GM12892 (cell line): Measurements from ENCODE around the gene PAFAH2.
"Not testable (repeated sequence)": the region's sequence is repeated elsewhere in the genome, so short reads cannot be mapped to it uniquely, and the experiment has no call there.

ENCODE experiments used
- DNase-seq: peaks from one replicate; pipeline ENCODE4 v3.0.0; 2011; ENCODE audit not compliant: insufficient read length
- FAIRE-seq: peaks from 2 replicates; lab custom pipeline; 2011; peaks lifted over from hg19 to GRCh38; lab: Jason Lieb, UNC
- POLR2A ChIP-seq: IDR thresholded peaks from 2 replicates; pipeline ENCODE4 v1.6.1; 2011; ENCODE audit warnings: low read depth, low read length, control low read depth
- POLR2AphosphoS5 ChIP-seq: IDR thresholded peaks from 2 replicates; pipeline ENCODE4 v1.6.1; 2011; ENCODE audit warnings: low read depth, low read length, control low read depth
- TAF1 ChIP-seq: IDR thresholded peaks from 2 replicates; pipeline ENCODE4 v1.6.1; 2011; ENCODE audit warnings: low read depth, mild to moderate bottlenecking, control low read depth, low read length, borderline replicate concordance

PAFAH2 gene

GRCh38 chr1:25990702-25991395 lies 7.0 kb downstream of the PAFAH2 start:
- no peak for FAIRE-seq
- TF ChIP-seq POLR2A: no peak
- no peak for TF ChIP-seq POLR2AphosphoS5
- TF ChIP-seq TAF1: no peak
- DNase-seq: no peak

DNA sequence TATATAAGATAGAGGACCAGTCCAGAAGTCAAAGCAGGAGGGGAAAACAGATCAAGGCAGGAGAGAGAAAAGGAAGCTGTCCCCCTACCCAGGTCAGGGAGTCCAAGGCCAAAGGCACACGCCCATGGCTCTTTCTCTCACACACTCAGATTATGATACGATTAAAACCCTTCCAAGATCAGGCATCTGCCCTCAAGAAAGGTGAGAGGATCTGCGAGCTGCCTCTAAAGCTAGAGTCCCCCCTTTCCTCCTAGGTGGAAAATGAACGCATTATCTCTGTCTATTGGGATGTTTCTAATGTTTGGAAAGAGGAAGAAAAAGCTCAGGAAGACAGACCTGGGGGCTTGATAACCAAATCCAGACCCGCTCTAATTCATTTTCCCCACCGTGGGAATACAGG lies 7.6 kb downstream of the PAFAH2 start:
- FAIRE-seq (no peak), DNase-seq (no peak)
- no peak for TF ChIP-seq TAF1
- no peak for TF ChIP-seq POLR2AphosphoS5
- TF ChIP-seq POLR2A: no peak

DNA sequence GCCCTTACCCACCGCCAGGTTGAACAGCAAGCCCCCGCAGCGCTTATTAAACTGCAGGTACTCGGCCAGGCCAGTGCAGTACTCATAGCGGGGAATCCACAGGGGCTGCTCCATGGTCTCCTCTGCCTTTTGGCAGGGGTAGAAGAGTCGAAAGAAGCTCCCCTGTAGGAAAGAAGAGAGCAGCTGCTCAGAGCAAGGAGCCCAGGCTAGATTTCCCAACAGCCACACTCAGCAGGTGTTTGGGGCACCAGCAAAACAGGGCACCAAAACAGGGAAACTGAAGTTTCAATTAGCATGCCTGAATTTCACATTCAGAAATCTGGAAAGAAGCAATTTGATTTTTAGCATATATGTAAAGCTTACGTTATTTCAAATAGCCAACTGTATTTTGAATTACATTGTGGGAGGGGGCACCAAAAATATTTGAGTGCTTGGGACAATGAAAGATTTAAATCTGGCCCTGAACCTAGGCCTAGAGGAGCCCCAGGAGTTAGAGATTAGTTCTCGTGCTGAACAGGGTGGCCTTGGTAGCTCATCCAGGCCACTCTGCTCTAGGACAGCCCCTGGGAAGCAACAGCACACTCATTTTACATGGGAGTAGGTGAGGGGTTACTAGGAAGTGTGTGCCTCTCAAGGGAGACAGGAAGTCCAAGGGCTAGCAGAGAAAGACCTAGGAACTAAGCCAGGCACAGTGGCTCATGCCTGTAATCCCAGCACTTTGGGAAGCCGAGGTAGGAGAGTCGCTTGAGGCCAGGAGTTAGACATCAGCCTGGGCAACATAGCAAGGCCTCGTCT lies 8.2 kb downstream of the PAFAH2 start:
- TF ChIP-seq POLR2AphosphoS5 (no peak), TAF1 (no peak), POLR2A (no peak)
- FAIRE-seq (no peak), DNase-seq (no peak)

- FAIRE-seq (no peak), DNase-seq (no peak)
- TF ChIP-seq POLR2AphosphoS5 (no peak), POLR2A (no peak), TAF1 (no peak)
Measured at GRCh38 chr1:25987951-25988350, 9.9 kb downstream of the PAFAH2 start.

- FAIRE-seq, DNase-seq: not testable (repeated sequence)
Measured at GRCh38 chr1:25986773-25987172, 11.1 kb downstream of the PAFAH2 start.

DNA sequence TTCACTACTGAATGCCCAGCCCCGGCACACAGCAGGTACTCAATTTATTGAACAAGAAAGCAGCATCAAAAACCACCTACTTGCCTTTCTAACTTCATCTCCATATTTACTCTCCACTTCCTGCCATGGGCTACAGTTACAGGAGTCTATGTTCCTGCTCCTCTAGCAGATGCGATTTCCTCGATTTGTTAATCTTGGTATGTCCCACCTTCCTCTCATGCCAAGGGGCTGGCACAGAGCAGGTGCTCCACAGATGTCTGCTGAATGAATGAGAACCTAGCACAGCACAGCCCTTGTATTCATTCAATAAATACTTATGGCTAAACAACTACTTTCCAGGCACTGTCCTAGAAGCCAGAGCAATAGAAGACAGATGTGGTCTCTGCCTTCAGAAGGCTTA lies 12.2 kb downstream of the PAFAH2 start:
- DNase-seq: no peak
- no peak for FAIRE-seq

DNA sequence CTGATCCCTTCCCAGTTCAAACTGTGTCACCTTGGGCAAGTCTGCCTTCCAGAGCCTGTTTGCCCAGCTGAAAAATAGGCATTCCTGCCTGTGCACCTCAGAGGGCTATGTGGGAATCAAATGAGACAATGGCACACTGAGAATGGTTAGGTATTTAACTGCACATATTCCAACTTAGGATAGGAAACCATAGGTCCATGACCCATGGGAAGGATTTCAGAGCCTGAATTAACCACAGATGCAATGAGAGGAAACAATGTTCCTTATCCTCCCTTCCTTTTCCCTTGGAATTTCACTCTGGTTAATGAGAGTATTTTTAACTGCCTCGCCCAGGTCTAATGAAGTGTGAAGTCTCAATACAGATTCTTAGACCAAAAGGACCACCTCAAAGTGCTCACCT lies 12.7 kb downstream of the PAFAH2 start:
- FAIRE-seq: no peak
- TF ChIP-seq TAF1: no peak
- no peak for TF ChIP-seq POLR2A
- no peak for TF ChIP-seq POLR2AphosphoS5
- no peak for DNase-seq

More for the DNA sequence above, 12.2 kb downstream of the PAFAH2 start:
- no peak for TF ChIP-seq POLR2A
- no peak for TF ChIP-seq TAF1
- TF ChIP-seq POLR2AphosphoS5: no peak

- DNase-seq (no peak), FAIRE-seq (no peak)
- TF ChIP-seq TAF1 (no peak), POLR2A (no peak), POLR2AphosphoS5 (no peak)
Measured at GRCh38 chr1:25979210-25979609, 18.7 kb downstream of the PAFAH2 start.

- no peak for DNase-seq
- no peak for FAIRE-seq
- TF ChIP-seq POLR2AphosphoS5 (no peak), TAF1 (no peak), POLR2A (no peak)
Measured at GRCh38 chr1:25978403-25978802, 19.5 kb downstream of the PAFAH2 start.

DNA sequence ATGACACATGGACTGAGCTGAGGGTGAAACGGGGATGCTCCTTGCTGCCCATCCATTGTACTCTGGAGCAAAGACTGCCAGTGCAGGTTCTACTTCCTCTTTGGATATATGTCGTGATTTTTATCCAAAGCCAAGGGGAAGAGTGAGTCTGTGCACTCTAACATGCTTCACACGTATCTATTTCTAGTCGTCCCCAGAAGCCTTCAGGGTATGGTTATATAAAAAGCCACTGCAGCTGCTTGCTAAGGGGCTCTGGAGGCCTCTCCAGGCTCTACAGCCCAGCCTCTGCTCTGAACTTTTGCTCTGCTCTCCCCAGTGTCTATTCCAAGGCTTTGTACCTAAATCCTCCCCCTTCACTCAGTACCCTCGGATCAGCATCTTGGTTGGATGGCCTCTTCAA lies 20.1 kb downstream of the PAFAH2 start:
- FAIRE-seq (no peak), DNase-seq (no peak)
- TF ChIP-seq POLR2AphosphoS5: no peak
- no peak for TF ChIP-seq POLR2A
- no peak for TF ChIP-seq TAF1

DNA sequence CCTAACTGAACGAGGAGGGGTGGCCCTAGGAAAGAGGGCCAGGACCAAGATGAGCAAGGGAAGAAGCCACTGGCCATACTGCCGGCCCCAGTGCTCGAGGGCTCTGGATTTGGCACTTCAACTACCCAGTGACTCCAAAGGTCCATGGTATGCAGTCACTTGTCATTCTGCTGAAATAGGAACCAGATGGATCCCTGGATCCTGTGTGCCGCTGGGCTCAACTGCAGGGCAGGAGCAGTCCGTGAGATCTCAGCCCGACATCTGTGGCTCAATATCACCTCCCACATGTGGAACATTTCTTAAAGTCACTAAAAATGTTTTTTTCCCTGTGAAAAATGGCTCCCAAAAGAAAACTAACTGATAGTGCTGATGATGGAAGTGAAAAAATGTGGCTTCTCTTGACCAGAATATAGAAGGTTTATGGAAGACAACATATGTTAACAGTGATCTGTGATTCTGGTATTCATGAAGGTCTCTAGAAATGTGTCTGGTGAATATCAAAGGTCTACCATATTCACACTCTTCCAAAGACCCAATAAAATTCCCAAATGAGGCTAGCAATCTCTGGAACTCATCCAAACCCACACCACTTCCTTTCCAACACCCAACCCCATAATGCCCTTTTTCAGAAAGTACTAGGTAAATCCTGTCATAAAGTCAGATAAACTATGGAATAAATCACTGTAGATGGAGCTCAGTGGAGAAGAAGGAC lies 24.1 kb downstream of the PAFAH2 start:
- DNase-seq: no peak
- no peak for TF ChIP-seq TAF1
- no peak for FAIRE-seq
